Vagina (tissue), 2 donors: ENCODE data around the gene NFS1.

Experiments
- CTCF ChIP-seq, 3 experiments: fragments of 450-650 bp in 2 of 3; fragments of 200-600 bp in 1 of 3; sonication (generic) in 1 of 3; IDR thresholded peaks; one replicate each; pipeline ENCODE4 v1.5.1; 2017 to 2019; ENCODE audit warnings: antibody characterized with exemption in 3 of 3, mild to moderate bottlenecking in 2 of 3, moderate library complexity in 2 of 3
- POLR2A ChIP-seq, 2 donors: fragments of 450-650 bp; IDR thresholded peaks; one replicate each; pipeline ENCODE4 v1.6.1; 2017; ENCODE audit warnings: antibody characterized with exemption in 2 of 2, mild to moderate bottlenecking in 2 of 2, moderate library complexity in 2 of 2
- POLR2AphosphoS5 ChIP-seq, 2 donors: sonication (generic); formaldehyde crosslinking; IDR thresholded peaks; one replicate each; pipeline ENCODE4 v1.9.0; 2017; ENCODE audit warnings: antibody characterized with exemption in 2 of 2, mild to moderate bottlenecking in 2 of 2, low read depth in 1 of 2; ENCODE audit not compliant: insufficient read depth in 1 of 2

- no peak for TF ChIP-seq CTCF (IDR thresholded peaks at IDR 0.05)
- no peak for TF ChIP-seq POLR2A (IDR thresholded peaks at IDR 0.05)
- TF ChIP-seq POLR2AphosphoS5 (IDR thresholded peaks at IDR 0.05; ENCODE audit: insufficient read depth in 1 of 2, low read depth in 1 of 2), result no peak
Measured at GRCh38 chr20:35710884-35711587, 11.9 kb upstream of the NFS1 start.
